Inferior parietal cortex (tissue), 1 donor: Measurements from ENCODE around the gene RBM24.
"Not testable (repeated sequence)": the region's sequence is repeated elsewhere in the genome, so short reads cannot be mapped to it uniquely, and the experiment has no call there.

ENCODE experiments used
- DNase-seq: peaks from one replicate; pipeline ENCODE4 v3.0.0-alpha.2; 2016; ENCODE audit errors: extremely low spot score

Gene RBM24

DNA sequence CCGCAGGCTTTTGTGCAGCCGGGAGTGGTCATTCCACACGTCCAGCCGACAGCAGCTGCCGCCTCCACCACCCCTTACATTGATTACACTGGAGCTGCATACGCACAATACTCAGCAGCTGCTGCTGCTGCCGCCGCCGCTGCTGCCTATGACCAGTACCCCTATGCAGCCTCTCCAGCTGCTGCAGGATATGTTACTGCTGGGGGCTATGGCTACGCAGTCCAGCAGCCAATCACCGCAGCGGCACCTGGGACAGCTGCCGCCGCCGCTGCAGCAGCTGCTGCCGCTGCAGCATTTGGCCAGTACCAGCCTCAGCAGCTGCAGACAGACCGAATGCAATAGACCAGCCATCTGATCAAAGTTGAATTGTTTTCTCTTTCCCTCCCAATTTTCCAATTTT lies 10.6 kb downstream of the RBM24 start:
- no peak for DNase-seq

DNA sequence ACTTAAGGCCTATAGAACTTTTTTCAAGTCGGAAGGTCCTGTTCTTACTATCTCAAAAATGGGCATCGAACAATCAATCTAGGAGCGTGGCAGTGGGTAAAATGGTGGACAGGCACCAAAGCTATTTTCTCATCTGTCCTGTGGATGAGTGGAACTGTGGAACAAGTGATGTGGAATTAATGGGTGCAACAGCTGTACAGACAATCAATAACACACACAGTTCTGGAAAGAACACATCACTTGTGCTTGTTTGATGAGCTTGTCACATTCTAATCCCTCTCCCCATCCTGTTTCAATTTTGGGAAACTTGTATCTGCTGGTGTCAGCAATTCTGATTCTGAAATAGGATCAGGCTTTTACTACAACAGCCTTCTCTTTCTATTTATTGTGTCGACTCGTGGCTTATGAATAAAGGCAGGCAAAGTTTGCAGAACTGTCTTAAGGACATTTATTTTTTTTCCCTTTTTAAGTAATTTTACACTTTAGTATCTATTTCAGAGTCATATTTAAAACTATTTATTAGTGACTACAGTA lies 11.5 kb downstream of the RBM24 start:
- DNase-seq, result no peak

DNA sequence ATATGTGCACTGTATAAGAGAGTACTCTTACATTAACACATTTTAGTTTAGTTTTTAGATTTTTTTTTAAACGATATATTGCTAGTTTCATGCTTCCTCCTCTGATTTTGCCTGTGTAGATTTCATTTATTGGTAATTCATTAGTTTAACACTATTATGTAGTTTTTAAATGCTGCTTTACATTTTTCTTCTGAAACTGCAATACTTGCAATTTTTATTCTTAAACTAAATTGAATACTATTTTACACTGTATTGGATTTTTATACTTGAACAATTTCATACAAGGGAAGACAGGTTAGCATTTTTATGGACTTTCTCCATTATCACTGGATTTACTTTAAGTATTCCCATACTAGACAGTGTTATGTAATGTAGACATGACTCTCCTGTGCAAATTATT lies 12.2 kb downstream of the RBM24 start:
- DNase-seq, result no peak

DNA sequence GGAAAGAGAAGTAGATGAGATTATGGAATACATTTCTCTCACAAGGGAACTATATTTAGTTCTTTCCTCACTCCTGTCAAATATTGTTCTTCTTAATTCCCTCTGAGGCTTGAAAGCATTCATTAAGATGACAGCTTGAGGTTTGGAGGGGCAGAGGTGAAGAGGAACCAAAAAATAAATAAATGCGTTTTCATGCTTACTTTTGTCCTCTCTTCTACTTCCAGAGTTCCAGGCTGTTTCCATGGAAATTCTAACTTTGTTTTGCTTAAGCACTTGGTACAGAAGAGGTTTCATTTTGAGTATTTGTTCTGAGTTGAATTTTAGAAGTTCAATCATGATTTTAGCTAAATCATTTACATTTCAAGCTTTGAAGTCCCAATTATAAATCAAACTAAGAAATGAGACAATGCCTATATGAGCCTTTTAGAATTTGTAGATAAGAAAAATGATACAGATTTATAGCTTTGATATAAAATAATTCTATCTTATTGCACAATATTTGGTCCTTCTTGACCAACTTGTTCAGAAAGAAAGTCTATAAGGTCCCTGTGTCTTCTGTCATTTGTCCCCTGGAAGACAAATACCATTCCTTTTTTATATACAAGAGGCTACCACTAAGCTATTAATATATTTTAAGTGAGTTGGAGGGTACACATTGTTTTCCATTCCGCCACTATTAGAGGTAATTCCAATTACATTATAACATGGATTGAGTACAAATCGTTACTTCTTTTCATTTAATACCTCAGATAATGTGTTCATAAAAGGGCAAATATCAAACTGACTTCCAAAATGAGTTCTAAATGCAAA lies 16.3 kb downstream of the RBM24 start:
- DNase-seq, result no peak

DNA sequence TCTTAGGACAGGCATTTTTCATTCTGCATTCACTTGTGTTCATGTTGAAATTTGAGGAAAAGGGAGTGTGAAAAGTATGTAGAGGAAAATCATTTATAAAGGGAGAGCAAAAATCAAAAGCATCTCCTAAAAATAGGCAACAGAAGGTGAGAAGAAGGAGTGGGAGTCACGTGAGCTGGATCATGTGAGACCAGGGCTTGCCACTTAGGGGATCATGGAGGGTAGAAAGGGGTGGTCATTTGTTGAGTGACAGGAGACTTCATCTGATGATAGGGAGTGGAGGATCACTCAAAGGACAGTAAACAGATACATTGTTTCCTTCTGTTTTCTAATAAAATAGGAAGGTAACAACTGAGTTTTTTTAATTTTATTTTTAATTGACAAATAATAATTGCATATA lies 17.1 kb downstream of the RBM24 start:
- no peak for DNase-seq

DNA sequence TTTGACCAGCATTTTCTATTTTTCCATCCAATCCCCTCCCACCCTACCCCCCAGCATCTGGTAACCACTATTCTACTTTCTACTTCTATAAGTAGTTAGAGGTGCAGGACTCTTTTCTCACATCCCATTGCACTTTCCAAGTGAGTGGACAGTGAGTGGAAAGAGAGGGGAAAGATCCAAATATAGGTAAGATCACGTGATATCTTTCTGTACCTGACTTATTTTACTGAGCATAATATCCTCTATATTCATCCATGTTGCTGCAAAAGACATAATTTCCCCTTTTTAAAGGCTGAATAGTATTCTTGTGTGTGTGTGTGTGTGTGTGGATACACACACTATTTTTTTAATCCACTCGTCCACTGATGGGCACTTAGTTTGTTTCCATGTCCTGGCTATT lies 18.1 kb downstream of the RBM24 start:
- DNase-seq, result no peak

DNA sequence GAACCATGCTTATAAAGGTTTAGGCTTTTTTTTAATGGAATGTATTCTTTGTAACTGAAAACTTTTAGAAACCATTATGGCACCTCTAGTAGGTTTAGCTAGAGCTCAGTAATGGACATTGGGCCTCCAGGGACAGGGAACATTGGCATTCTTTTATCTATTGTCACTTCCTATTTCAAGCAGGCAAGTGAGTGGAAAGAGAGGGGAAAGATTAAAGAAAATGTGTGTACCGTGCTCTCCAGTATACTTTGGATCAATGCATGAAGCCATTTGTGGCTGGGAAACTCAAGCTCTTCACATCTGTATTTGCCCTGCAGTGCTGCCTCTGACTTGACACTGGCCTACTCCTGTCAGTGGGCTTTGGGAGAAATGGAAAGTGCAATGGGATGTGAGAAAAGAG lies 18.6 kb downstream of the RBM24 start:
- DNase-seq, result no peak

DNA sequence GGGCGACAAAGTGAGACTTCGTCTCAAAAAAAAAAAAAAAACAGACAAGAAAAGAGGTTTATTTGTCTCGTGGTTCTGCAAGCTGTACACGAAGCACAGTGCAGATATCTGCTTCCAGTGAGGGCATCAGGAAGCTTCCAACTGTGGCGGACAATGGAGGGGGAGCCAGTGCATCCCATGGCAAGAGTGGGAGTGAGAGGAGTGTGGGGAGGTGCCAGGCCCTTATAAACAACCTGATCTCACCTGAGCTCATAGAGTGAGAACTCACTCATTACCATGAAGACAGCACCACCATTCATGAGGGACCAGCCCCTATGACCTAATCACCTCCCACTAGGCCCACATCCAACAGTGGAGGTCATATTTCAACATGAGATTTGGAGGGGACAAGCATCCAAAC lies 19.5 kb downstream of the RBM24 start:
- no peak for DNase-seq

DNA sequence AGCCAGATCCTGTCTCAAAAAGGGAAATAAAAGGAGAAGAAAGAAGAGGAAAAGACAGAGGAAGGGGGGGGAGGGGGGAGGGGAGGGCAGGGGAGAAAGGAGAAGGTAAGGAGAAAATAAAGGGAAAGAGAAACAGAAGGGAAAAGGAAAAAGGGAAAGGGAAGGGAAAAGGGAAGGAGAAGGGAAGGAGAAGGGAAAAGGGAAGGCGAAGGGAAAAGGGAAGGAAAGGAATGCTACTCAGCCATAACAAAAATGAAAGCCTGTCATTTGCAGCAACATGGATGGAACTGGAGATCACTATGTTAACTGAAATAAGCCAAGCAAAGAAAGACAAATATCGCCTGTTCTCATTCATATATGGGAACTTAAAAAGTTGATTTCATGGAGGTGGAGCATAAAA lies 22.3 kb downstream of the RBM24 start:
- DNase-seq, result no peak

DNA sequence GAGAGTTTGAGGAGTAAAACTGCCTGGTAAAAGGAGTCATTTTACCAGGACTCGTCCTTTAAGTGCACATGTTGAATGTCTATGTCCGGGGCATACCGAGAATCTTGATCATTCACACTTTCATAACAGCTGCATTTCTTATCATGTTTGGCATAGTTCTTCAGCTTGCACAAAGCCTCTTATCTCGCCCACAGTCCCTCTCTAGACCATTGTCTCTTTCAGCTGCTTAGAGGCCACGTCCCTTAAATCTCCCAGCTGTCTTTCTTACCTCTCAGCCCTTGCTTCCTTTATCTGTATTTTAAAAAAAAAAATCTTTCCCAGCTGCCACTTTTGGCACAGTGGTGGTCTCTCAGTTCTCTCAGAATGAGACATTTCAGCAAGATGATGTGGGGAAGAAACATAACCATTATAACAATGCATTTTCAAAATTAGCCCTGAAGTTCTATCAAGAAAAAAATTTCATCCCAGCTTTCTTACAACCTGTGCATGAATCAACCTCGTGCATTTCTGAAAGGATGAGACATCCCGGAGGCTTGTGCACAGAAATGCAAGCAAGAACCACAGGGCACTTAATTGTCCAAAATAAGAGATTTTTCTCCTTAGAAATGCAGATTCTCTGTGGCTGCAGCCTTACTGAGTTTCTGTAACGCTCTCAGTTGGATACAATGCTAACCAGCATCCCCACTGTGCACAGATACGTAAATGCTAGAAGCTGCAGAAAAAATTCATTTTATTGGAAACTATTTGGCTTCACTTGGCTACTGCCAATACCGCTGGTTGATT lies 24.2 kb downstream of the RBM24 start:
- DNase-seq, result no peak

DNA sequence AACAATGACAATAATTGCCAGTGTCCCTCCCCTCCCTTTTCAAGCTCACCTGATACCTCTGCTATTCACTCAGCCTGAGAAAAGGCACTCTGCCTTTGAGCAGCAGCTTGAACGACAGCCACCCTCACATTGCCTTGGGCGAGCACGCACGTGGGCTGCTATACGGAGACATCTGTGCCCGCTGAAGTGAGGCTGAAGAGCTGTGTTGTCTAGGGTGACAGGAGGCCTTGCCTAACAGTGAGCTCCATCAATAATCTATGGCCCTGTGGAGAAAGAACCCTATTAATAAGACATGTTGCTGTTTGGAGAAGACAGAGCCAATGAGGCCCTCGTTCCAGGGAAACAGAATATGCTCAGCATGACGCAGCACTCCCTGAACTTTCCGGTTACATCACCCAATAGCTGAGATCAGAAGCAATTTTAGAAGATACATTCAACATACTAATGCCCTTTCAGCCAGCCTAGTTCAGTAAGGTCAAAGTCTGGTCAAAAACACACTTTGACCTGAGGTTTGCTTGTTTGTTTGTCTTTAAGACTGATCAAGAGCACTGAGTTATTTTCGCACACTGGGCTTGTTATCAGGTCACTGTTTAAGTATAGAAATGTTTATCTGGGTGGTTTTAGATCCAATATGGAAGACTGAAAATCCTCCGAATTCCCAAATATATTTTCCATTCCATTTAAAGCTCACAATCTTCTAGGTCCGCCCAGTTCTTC lies 30.6 kb downstream of the RBM24 start:
- DNase-seq, result no peak

DNA sequence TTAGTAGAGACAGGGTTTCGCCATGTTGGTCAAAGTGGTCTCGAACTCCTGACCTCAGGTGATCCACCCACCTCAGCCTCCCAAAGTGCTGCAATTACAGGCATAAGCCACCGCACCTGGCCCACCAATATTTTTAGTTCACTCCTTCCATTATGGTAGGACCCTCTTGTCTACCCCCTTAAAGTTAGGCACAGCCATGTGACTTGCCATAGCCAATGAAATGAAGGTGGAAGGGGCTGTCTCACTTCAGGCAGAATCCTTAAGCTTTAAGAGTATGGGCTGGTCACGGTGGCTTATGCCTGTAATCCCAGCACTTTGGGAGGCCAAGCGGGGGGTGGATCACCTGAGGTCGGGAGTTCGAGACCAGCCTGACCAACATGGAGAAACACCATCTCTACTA lies 32.1 kb downstream of the RBM24 start:
- DNase-seq, result not testable (repeated sequence)

DNA sequence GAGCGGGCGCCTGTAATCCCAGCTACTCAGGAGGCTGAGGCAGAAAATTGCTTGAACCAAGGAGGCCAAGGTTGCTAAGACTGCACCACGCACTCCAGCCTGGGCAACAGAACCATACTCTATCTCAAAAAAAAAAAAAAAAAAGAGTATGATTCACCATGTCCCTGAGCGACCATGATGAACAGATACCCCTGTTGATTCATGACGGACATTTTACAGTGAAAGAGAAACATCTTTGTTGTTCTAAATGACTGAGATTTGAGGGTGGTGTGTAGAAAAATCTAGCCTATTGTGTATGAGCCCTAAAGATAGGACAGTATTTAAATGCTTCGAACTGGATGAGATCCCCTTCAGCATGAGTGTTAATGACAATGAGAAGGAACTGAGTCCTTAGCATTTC lies 32.8 kb downstream of the RBM24 start:
- DNase-seq, result no peak

DNA sequence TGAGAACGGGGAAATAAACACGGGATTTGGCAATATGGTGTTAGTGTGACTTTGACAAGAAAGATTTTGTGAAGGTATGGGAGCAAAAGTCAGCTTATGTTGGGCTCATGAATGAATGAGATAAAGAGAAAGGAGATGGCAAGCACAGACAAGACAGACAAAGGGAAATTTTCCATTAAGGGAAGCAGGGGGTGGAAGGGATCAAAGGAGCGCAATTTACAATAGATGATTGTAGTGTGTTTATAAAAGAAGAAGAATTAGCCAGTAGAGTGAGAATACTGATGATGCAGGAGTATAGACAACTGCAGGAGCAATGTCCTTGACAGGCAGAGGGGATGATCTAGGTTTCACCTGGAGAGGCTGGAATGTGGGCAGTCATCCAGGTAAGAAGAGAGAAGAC lies 34.1 kb downstream of the RBM24 start:
- DNase-seq, result no peak

DNA sequence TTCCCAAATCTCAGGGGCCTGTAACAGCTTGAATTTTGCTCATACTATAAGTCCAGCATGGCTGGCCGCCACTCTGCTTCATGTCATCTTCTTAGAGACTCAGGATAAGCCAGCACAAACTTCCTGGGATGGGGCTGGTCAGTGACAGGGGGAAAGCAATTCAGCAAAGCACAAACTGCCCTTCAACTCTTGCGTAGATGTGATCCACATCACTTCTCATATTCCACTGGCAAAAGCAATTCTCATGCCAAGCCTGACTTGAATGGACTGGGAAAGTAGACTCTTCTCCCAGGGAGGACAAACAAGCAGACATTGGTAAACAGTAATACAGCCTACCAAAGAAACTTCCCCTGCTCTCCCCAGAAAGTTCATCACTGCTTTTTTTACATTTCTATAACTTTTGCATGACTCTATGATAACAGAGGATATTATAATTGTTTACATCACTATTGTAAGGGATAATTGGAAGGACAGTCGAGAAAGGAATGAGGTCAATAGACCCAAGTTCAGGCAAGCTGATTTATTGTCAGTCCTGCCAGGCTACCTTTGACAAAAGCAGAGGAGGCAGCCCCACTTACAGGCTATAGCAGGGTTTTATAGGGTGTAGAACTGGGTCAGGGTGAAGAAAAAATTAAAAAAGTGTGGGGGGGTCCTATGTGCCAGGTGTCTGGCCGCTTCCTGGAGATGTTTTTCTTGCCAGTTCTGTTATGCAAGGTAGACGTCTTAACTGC lies 37.4 kb downstream of the RBM24 start:
- DNase-seq, result no peak

DNA sequence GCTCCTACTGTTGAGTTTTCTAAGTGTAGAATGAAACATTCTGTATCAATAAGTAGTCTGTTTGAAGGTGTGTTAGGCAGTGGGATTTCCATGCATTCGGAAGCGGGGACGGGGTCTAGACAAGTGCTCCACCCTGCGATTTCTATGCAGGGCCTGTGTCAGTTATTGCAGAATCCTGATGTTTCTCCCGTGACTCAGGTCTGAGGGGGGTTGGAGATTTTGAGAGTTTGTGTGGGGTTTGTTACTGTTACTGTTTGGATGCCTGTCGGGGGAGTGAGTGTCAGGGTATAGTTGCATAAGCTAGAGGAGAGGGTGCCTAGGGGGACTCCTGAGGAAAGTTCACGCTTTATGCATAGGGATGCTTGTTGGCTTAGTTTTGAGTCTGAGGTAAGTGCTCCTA lies 39.1 kb downstream of the RBM24 start:
- not testable (repeated sequence) for DNase-seq

DNA sequence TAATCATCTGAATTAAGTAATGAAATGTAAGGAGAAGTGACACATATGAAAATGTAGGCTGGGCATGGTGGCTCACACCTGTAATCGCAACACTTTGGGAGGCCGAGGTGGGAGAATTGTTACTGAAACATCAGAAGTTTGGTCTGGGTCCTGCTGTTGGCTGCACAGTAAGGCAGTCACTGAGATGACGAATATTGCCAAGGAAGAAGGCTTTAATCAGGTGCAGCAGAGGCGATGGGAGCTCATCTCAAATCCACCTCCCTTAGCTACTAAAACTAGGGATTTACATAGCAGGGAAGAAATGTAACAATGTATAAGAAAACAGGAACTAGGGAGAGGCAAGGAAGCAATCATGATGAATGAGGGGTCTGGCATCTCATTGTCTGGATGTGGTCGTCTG lies 50.1 kb downstream of the RBM24 start:
- DNase-seq, result no peak

DNA sequence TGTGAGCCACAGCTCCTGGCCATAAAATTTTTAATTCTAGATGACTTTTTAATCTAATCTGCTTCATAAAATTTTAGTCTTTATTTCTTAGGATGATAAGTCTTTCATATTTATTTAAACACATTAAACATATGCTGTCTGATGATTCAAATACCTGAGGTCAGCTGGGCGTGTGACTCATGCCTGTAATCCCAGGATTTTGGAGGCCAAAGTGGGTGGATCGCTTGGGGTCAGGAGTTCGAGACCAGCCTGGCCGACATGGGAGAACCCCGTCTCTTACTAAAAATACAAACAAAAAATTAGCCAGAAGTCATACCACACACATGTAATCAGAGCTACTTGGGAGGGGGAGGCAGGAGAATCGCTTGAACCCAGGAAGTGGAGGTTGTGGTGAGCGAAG lies 53.1 kb downstream of the RBM24 start:
- DNase-seq, result no peak

DNA sequence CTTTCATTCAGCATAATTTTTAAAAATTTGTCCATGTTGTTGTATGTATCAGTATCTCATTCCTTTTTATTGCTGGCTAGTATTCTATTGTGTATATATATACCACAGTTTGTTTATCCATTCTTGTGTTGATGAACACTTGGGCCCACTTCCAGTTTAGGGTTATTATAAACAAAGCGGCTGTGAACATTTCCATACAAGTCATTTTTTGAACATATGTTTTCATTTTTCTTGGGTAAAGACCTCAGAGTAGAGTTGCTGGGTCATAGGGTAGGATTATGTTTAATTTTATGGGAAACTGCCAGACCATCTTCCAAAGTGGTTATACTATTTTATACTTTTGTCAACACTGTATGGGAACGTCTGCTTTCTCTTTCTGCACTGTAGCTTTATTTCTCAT lies 55.3 kb downstream of the RBM24 start:
- DNase-seq, result no peak

DNA sequence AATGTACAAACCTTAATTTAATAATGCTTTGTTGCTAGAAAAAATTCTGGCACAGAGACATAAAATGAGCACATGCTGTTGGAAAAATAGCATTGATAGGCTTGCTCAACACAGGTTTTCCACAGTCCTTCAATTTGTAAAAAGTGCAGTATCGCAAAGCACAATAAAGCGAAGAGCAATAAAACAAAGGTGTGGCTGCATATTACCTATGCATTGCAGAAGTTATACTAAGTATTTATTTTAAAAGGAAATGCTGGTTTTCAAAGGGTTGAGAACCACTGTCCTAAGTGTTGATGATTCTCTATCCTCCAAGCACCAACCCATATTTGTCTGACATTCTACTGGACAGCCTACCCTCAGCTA lies 58.1 kb downstream of the RBM24 start:
- DNase-seq, result no peak

DNA sequence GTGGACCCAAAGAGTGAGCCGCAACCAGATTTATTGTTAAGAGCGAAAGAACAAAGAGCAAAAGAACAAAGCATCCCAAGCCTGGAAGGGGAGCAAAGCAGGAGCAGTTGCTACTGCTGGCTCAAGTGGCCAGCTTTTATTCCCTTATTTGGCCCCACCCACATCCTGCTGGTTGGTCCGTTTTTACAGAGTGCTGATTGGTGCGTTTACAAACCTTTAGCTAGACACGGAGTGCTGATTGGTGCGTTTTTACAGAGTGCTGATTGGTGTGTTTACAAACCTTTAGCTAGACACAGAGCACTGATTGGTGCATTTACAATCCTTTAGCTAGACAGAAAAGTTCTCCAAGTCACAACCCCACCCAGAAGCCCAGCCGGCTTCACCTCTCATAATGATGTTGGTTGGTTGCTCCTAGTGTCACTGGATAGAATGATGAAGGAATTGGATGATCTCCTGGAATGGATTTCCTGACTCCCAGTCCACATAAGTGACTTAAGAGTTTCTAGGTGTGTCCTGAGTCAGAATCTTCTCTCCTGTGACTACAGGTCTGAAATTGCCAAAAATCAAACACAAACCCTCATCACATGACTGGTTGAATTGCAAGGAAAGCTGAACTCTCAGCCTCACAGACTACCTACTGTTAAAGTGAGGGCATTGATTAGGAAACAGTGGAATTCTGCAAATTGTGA lies 60.1 kb downstream of the RBM24 start:
- DNase-seq, result no peak
